GM12873 (cell line): ENCODE results near the gene SPC25.

ENCODE experiments used
- CTCF ChIP-seq: IDR thresholded peaks from 2 replicates; pipeline ENCODE4 v1.5.1; 2012; ENCODE audit warnings: low read depth, mild to moderate bottlenecking, moderate library complexity, low read length, control low read depth; ENCODE audit not compliant: insufficient read depth; ENCODE audit errors: missing control alignments

SPC25 gene

GRCh38 chr2:168830958-168831357 is 59.3 kb downstream of the SPC25 start:
- TF ChIP-seq CTCF, result no peak

GRCh38 chr2:168825126-168825525 is 65.1 kb downstream of the SPC25 start:
- no peak for TF ChIP-seq CTCF

- no peak for TF ChIP-seq CTCF
These were observed 68.2 kb downstream of the SPC25 start for GRCh38 chr2:168821992-168822391.

- no peak for TF ChIP-seq CTCF
These were observed 68.7 kb downstream of the SPC25 start for GRCh38 chr2:168821577-168821976.
